Measurements from ENCODE around the gene GMDS.

Gene GMDS

DNA sequence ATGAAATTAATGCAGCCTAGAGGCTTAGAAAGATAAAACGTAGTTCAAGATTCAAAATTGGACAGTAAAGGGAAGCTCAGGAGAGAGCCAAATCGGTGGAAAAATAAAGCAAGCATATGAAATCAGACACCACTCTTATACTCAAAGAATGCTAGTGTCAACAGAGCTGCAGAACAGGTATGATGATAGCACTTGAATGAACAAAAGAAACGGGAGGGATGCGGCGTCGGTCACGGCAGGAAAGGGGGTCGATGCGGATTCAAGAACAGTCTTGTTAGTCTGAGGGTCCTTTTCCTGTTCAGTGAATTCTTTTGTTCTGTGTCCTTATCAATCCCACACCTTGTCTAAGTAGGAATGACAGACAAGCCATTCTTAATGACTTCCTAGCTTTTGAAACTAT, 521.3 kb downstream of the GMDS start:
- no peak for DNase-seq (ENCODE audit: low spot score)
- TF ChIP-seq, protein P1, sequence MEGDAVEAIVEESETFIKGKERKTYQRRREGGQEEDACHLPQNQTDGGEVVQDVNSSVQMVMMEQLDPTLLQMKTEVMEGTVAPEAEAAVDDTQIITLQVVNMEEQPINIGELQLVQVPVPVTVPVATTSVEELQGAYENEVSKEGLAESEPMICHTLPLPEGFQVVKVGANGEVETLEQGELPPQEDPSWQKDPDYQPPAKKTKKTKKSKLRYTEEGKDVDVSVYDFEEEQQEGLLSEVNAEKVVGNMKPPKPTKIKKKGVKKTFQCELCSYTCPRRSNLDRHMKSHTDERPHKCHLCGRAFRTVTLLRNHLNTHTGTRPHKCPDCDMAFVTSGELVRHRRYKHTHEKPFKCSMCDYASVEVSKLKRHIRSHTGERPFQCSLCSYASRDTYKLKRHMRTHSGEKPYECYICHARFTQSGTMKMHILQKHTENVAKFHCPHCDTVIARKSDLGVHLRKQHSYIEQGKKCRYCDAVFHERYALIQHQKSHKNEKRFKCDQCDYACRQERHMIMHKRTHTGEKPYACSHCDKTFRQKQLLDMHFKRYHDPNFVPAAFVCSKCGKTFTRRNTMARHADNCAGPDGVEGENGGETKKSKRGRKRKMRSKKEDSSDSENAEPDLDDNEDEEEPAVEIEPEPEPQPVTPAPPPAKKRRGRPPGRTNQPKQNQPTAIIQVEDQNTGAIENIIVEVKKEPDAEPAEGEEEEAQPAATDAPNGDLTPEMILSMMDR (IDR thresholded peaks at IDR 0.05; ENCODE audit: extremely low read depth, missing control alignments), result no peak

DNA sequence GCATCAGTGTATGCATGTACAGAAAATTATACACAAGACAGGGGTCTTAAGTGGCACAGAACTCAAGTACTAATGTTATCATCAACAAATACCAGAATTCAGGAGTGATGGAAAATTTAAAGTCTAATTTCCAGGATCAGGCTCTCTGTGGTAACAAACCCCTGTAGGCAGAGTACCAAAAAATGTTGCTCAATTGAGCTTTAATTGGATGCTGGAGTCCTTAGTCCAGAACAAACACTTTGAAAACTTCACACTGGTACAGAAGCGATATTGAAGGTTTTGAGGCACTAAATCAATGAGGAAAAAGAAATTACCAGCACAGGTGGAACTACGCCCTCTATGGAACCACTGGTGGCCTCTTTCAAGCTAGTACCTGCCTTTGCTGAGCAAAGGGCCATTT, 522.6 kb downstream of the GMDS start:
- DNase-seq (ENCODE audit: low spot score), result no peak
- TF ChIP-seq, protein P1 (IDR thresholded peaks at IDR 0.05; ENCODE audit: extremely low read depth, missing control alignments), result no peak

DNA sequence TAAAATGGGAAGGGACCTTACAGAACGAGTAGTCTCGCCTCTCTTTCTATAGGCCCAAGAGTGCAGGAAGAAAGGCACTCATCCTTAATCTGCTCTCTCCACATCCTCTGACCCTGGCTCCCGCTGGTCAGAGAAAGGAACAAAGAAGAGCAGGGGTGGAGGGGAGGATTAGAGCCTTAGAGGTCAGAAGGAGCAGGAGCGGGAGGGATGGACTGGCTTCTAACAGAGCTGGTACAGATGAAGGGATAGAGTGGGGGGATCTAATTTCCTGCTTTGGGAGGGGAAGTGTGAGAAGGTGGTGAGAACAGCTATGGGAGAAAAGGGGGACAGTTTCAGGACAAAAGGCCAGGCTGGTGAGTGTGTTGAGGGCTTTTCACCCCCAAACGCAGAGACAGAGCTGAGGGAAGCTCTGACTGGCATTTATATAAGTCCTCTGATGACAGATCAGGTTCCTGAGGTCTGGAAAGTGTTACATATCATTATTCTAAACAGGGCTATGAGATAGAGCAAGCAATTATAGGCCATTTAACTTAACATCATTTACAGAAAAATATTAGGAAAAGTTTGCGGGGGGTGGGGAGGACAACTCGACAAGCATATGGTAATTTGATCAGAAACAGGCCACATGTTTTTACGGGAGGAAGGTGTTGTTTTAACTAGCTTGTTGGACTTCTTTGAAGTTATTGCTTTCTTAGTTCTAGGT, 524.6 kb downstream of the GMDS start:
- no peak for DNase-seq (ENCODE audit: low spot score)
- TF ChIP-seq, protein P1 (IDR thresholded peaks at IDR 0.05; ENCODE audit: extremely low read depth, missing control alignments), result no peak

DNA sequence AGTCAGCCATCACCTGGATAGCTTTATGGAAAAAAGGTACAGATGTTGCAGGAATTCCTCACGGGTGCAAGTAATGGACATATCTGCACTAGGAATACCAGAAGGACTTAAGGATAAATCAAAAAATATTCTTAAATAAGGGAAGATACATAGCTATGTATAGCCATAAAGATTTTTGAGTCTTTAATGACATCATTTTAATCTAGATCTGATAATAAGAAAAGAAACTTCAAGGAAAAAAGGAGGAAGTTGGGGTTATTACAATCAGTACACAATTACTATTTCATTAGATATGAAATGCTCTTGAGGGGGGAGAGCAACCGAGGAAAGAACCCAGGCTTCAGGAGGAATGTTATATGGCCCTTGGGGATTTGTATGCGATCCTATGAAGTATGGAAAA, 525.5 kb downstream of the GMDS start:
- DNase-seq (ENCODE audit: low spot score), result no peak
- TF ChIP-seq, protein P1 (IDR thresholded peaks at IDR 0.05; ENCODE audit: extremely low read depth, missing control alignments), result no peak

DNA sequence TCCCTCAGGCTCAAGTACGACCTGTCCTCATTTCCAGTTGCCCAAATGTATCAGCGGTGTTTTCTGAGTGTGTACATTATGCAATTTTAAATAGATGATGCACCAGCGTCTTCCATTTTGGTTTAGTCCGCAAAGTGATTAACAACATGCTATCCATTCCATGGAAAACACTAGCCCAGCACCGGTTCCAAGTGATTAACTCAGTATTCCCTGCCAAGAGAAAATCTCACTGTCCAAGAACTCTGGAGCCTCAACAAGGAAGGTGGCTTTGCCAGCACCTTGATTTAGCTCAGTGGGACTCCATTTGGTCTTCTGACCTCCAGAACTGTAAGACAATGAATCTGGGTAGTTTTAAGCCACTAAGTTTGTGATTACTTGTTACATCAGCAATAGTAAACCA, 528.5 kb downstream of the GMDS start:
- TF ChIP-seq, protein P1 (IDR thresholded peaks at IDR 0.05; ENCODE audit: extremely low read depth, missing control alignments), result no peak
- no peak for DNase-seq (ENCODE audit: low spot score)

DNA sequence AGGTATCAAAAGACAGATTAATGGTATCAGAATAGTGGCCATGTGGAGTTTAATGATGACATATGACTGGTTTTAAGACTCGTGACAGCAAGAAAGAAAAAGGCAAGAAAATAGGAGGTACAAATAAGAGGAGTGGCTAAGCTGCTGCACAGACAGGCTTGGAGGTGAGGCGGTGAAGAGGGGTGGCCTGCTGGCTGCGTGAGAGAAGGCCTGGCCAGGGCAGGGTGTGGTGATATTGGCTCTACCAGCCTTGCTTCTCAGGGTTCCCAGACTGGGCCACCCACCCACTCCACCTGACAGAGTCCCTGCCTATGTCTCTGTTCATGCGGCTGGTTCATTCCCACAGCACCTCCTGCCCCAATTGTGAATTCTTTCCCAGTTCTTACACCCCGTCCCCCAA, 529.0 kb downstream of the GMDS start:
- TF ChIP-seq, protein P1 (IDR thresholded peaks at IDR 0.05; ENCODE audit: extremely low read depth, missing control alignments), result no peak

DNA sequence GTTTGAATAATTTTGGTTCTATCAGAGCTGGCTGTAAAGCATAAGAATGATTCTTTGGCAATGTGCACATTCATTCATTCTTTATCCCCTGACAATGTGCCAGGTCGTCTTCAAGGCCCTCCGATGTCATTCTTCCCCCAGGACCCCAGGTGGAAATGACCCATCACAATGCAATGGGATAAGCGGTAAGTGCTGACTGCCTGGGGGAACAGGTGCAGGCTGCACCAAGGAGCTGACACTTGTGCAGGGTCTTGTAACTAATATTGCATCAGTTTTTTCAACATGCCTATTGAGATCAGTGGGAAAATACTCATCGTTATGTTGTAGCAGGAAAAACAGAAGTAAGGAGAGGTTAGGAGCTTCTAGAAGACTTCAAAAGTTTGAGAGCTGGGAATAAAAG, 530.1 kb downstream of the GMDS start:
- TF ChIP-seq, protein P1 (IDR thresholded peaks at IDR 0.05; ENCODE audit: extremely low read depth, missing control alignments), result no peak
- DNase-seq (ENCODE audit: low spot score), result no peak

More for the DNA sequence above, 529.0 kb downstream of the GMDS start:
- DNase-seq (ENCODE audit: low spot score), result no peak

Measured in GM20000 (cell line).